ENCODE results near the gene VWC2L. TPM values are rescaled to one million over a fixed set of nuclear protein-coding genes. Genes with fewer than 3 reads are reported as not detected.

Gene VWC2L
- total and polyA plus RNA-seq, 2 of the 8 experiments (the other 6 are each of a cell fraction or from before 2014, with no cell fraction given) = not detected

DNA sequence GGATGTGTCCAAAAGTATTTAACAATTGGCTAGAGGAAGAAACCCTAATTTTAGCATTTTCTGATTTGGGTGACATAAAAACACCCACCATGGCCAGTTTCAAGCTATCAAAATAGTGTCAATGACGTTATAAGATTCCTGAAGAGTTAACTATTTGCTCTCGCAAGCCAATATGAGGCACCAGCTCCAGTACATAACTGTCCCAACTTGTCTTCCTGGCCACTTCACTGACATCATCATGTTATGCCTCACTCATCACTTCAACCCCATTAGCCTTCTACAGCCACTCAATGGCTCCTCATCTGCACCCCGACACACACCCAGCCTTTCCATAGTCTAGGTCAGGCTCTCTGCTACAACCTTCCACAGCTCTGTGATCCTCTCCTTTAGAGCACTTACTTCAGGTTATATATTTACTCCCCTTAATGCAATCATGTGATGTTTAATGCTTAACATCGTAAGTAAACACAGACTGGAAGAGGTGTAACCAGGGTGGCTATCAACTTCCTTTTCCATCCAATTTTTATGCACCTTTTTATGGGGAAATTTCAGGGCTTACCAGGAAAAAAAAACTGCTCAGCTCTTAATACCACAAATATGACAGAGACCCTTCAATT lies 158.7 kb downstream of the VWC2L start:
- Histone ChIP-seq H3K23ac (ENCODE audit: insufficient read length) (no peak overlapping the region), H3K79me2 (ENCODE audit: control insufficient read depth in 1 of 2, insufficient read depth in 2 of 2, low read length in 2 of 2) (no peaks in the 10 kb centered on the region), H2BK120ac (replicated peaks; ENCODE audit: low read depth, low read length) (no peak overlapping the region), H2BK20ac (ENCODE audit: low read length) (no peak overlapping the region), H3K79me1 (ENCODE audit: low read depth, low read length) (no peaks in the 10 kb centered on the region), H3K4ac (replicated peaks; ENCODE audit: insufficient read length, low read depth, low read length) (no peak overlapping the region), H2BK5ac (ENCODE audit: low read depth, low read length) (no peak overlapping the region), H4K20me1 (replicated peaks in 1 of 2; ENCODE audit: control insufficient read depth in 1 of 2, insufficient read depth in 2 of 2, low read length in 2 of 2) (no peaks in the 10 kb centered on the region), H2BK12ac (ENCODE audit: low read depth, low read length) (no peak overlapping the region), H4K91ac (replicated peaks; ENCODE audit: insufficient read length, low read length) (no peak overlapping the region), H3K36me3 (ENCODE audit: control insufficient read depth in 2 of 4, insufficient read depth in 4 of 4, low read length in 3 of 4) (no peaks in the 10 kb centered on the region), H2BK15ac (ENCODE audit: low read length) (no peak overlapping the region), H4K8ac (ENCODE audit: extremely low read depth, insufficient read depth, low read length) (no peak overlapping the region), H3K9me3 (ENCODE audit: insufficient read depth in 2 of 2, low read depth in 1 of 2, low read length in 1 of 2) (no peaks in the 10 kb centered on the region), H2AFZ (ENCODE audit: low read length) (no peak overlapping the region), H3K14ac (ENCODE audit: insufficient read length) (no peak overlapping the region), H3K27ac (ENCODE audit: low read depth, low read length) (no peak overlapping the region), H3K27me3 (replicated peaks in 1 of 4; ENCODE audit: control insufficient read depth in 3 of 4, extremely low read depth in 1 of 4, insufficient read depth in 3 of 4, low read length in 3 of 4) (no peaks in the 10 kb centered on the region), H3K4me3 (ENCODE audit: extremely low read depth in 1 of 4, insufficient read depth in 2 of 4, low read depth in 3 of 4, low read length in 4 of 4) (no peak overlapping the region), H3K23me2 (ENCODE audit: low read depth, low read length) (no peaks in the 10 kb centered on the region), H3K18ac (ENCODE audit: extremely low read depth, low read length) (no peak overlapping the region), H4K5ac (ENCODE audit: insufficient read length, low read depth, low read length) (no peak overlapping the region), H3K4me1 (replicated peaks in 1 of 4; ENCODE audit: control insufficient read depth in 3 of 4, insufficient read depth in 4 of 4, low read length in 3 of 4) (no peaks in the 10 kb centered on the region), H3K4me2 (ENCODE audit: insufficient read depth in 1 of 2, low read depth in 2 of 2, low read length in 2 of 2) (no peak overlapping the region), H2AK5ac (ENCODE audit: low read depth, low read length) (no peak overlapping the region), H3K56ac (replicated peaks; ENCODE audit: insufficient read length, low read depth, low read length) (no peak overlapping the region), H3K9ac (replicated peaks in 1 of 4; ENCODE audit: extremely low read depth in 1 of 4, low read depth in 3 of 4, low read length in 3 of 4) (no peak overlapping the region)
- FAIRE-seq (no peak), DNase-seq (ENCODE audit: low read depth in 1 of 2, low spot score in 2 of 2) (no peak)
- ChIA-PET CTCF (ENCODE audit: partially characterized antibody) (interaction anchor here (0.6 to 0.8 kb wide), 2 partner anchors 18 to 479 kb away, joined by 3 to 4 read pairs; no protein-coding TSS in a partner anchor), POLR2A (ENCODE audit: partially characterized antibody) (no interaction called here)
- 85% methylated on average over 4 of the region's 4 CpGs; no CpG with 5 or more reads in 1 of the 2 experiments for WGBS, 2 experiments (ENCODE audit: extremely low coverage in 1 of 2, insufficient coverage in 1 of 2, insufficient read length in 1 of 2, insufficient replicate concordance in 2 of 2, low coverage in 1 of 2, low lambda C conversion rate in 2 of 2, missing lambda C conversion rate in 1 of 2)

Measured in H1 (cell line).